CD4-positive, alpha-beta memory T cell (primary cell): ENCODE measurements around the gene TRABD2B. TPM values are rescaled to one million over a fixed set of nuclear protein-coding genes. Genes with fewer than 3 reads are reported as not detected.

ENCODE experiments used
- CTCF ChIA-PET: fragments of 350-600 bp; sonication (Branson Sonifier 250); formaldehyde crosslinking; loops from one replicate; lab custom pipeline; 2021; ENCODE audit warnings: inconsistent platforms; ENCODE audit not compliant: partially characterized antibody; lab: Charles Lee
- POLR2A ChIA-PET: fragments of 350-600 bp; sonication (Branson Sonifier 250); formaldehyde crosslinking; loops from one replicate; lab custom pipeline; 2021; ENCODE audit not compliant: partially characterized antibody; lab: Charles Lee
- DNase-seq, 5 donors: peaks; one replicate each; pipeline versions ENCODE4 v3.0.0 to v3.0.0-alpha.2; 2020 to 2022; ENCODE audit warnings: mixed read lengths in 1 of 5
- H3K27ac ChIP-seq: one replicate; pipeline ENCODE4 v1.7.0; 2013; ENCODE audit warnings: low read depth, low read length
- H3K27me3 ChIP-seq: 2 replicates; pipeline ENCODE4 v1.7.0; 2013; ENCODE audit warnings: mild to moderate bottlenecking, low read length, moderate library complexity; ENCODE audit not compliant: insufficient read depth
- H3K36me3 ChIP-seq: 2 replicates; pipeline ENCODE4 v1.7.0; 2013; ENCODE audit warnings: mild to moderate bottlenecking, low read length, moderate library complexity; ENCODE audit not compliant: insufficient read depth
- H3K4me1 ChIP-seq: 2 replicates; pipeline ENCODE4 v1.7.0; 2013; ENCODE audit warnings: mild to moderate bottlenecking, low read length, moderate library complexity; ENCODE audit not compliant: insufficient read depth
- H3K4me3 ChIP-seq, 2 donors: one replicate each; pipeline ENCODE4 v1.7.0; 2013; ENCODE audit warnings: low read length in 2 of 2, mild to moderate bottlenecking in 1 of 2
- H3K9me3 ChIP-seq, 2 donors: one replicate each; pipeline ENCODE4 v1.7.0; 2013; ENCODE audit warnings: low read length in 2 of 2, control low read depth in 1 of 2; ENCODE audit not compliant: control insufficient read depth in 1 of 2
- H3K27ac Mint-ChIP-seq, 7 donors: one replicate each; pipeline ENCODE4 v1.8.0; 2020 to 2021; ENCODE audit warnings: mixed read lengths in 7 of 7, mild to moderate bottlenecking in 6 of 7, inconsistent platforms in 3 of 7, moderate library complexity in 3 of 7
- H3K27me3 Mint-ChIP-seq, 2 donors: one replicate each; pipeline ENCODE4 v1.8.0; 2020 to 2021; ENCODE audit warnings: mixed read lengths in 2 of 2
- H3K36me3 Mint-ChIP-seq, 2 donors: one replicate each; pipeline ENCODE4 v1.8.0; 2020 to 2021; ENCODE audit warnings: mixed read lengths in 2 of 2, inconsistent platforms in 1 of 2, mild to moderate bottlenecking in 1 of 2
- H3K4me1 Mint-ChIP-seq, 4 donors: one replicate each; pipeline ENCODE4 v1.8.0; 2020 to 2021; ENCODE audit warnings: mixed read lengths in 4 of 4, mild to moderate bottlenecking in 1 of 4
- H3K4me3 Mint-ChIP-seq, 8 donors: one replicate each; pipeline ENCODE4 v1.8.0; 2020 to 2021; ENCODE audit warnings: mixed read lengths in 8 of 8, mild to moderate bottlenecking in 7 of 8, moderate library complexity in 6 of 8, inconsistent platforms in 3 of 8
- H3K9me3 Mint-ChIP-seq, 8 donors: one replicate each; pipeline ENCODE4 v1.8.0; 2020 to 2021; ENCODE audit warnings: mixed read lengths in 8 of 8, mild to moderate bottlenecking in 5 of 8, inconsistent platforms in 3 of 8, moderate library complexity in 1 of 8
- intact Hi-C: fragments of 100-400 bp; cut with micrococcal nuclease; formaldehyde crosslinking; loops from one replicate; pipeline ENCODE4 v1.15.1; 2023
- polyA plus RNA-seq, 2 donors: library from polyadenylated mRNA; unstranded; fragments of 300-500 nt; fragmentation: Illumina TruSeq; gene quantifications; one replicate each; pipeline ENCODE4 v1.2.3, GENCODE V29; 2021
- total RNA-seq, 2 experiments: library from RNA; stranded (reverse); gene quantifications; one replicate each; pipeline ENCODE4 v1.2.3, GENCODE V29; 2021

Gene TRABD2B
- total and polyA plus RNA-seq, 4 experiments from 2014 or later = not detected

DNA sequence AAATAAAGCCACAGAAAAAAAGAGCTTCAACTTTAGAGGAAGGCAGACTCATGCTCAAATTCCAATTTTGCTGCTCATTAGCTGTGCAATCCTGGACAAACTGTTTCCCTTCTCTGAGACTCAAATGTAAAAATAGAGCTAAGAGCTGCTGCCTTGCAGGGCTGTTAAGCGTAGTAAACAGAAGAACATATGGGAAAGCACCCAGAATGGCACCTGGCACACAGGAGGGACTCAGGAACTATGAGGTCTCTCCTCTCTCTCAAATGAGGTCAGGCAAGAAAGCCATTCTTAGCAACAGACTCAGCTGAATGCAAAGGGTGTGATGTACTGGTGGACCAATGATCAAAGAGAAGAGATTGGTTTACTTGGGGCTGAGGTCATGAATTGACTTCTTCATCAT lies 61.3 kb downstream of the TRABD2B start:
- ChIA-PET CTCF (no interaction called here), POLR2A (no interaction called here)
- Histone ChIP-seq H3K9me3 (no peaks in the 10 kb centered on the region), H3K4me3 (no peak overlapping the region), H3K27me3 (no peaks in the 10 kb centered on the region), H3K27ac (no peak overlapping the region), H3K4me1 (no peaks in the 10 kb centered on the region), H3K36me3 (no peaks in the 10 kb centered on the region)
- Mint-ChIP-seq H3K27ac (no peak overlapping the region), H3K4me1 (no peaks in the 10 kb centered on the region), H3K36me3 (no peaks in the 10 kb centered on the region), H3K4me3 (no peak overlapping the region), H3K27me3 (peaks cover 7 to 11% of the 10 kb centered on the region in 2 donors), H3K9me3 (peaks cover 0 to 2% (median 0%) of the 10 kb centered on the region in 8 donors)
- intact Hi-C loops = no loop called here
- no peak for DNase-seq

DNA sequence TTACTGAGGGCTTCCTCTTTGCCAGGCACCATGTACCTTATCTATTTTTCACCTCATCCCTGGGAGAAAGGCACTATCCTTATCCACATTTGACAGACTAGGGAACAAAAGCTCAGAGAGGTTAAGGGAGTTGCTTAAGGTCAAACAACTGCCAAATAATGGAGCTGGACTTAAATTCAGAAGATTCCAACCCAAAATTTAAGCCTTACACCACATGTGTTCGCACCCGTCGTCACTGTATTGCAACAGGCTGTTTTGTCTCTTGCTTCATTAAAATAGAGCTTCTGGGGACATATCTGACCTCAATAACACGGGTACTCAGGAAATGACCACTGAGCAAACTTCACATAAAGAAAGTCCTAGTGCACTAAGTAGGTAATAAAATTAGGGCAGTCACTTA lies 62.0 kb downstream of the TRABD2B start:
- CTCF ChIA-PET = no interaction called here
- no peaks in the 10 kb centered on the region for H3K27me3 ChIP-seq
- no peak for DNase-seq
- H3K27ac Mint-ChIP-seq = no peak overlapping the region
- H3K4me3 ChIP-seq = no peak overlapping the region
- H3K36me3 Mint-ChIP-seq = no peaks in the 10 kb centered on the region
- no peaks in the 10 kb centered on the region for H3K36me3 ChIP-seq
- no peaks in the 10 kb centered on the region for H3K9me3 ChIP-seq
- intact Hi-C loops = no loop called here
- H3K27me3 Mint-ChIP-seq = peaks cover 7 to 11% of the 10 kb centered on the region in 2 donors
- peaks cover 0 to 2% (median 0%) of the 10 kb centered on the region in 8 donors for H3K9me3 Mint-ChIP-seq
- H3K27ac ChIP-seq = no peak overlapping the region
- no peaks in the 10 kb centered on the region for H3K4me1 Mint-ChIP-seq
- POLR2A ChIA-PET = no interaction called here
- no peak overlapping the region for H3K4me3 Mint-ChIP-seq
- no peaks in the 10 kb centered on the region for H3K4me1 ChIP-seq

GRCh38 chr1:47934243-47934805 lies 62.9 kb downstream of the TRABD2B start:
- H3K27me3 ChIP-seq = no peaks in the 10 kb centered on the region
- intact Hi-C loops = no loop called here
- Mint-ChIP-seq H3K9me3 (peaks cover 0 to 2% (median 0%) of the 10 kb centered on the region in 8 donors), H3K27me3 (peaks cover 7 to 11% of the 10 kb centered on the region in 2 donors), H3K27ac (no peak overlapping the region), H3K4me3 (no peak overlapping the region), H3K4me1 (no peaks in the 10 kb centered on the region), H3K36me3 (no peaks in the 10 kb centered on the region)
- no peaks in the 10 kb centered on the region for H3K36me3 ChIP-seq
- DNase-seq = no peak
- ChIA-PET CTCF (no interaction called here), POLR2A (no interaction called here)
- H3K4me3 ChIP-seq = no peak overlapping the region
- no peak overlapping the region for H3K27ac ChIP-seq
- no peaks in the 10 kb centered on the region for H3K9me3 ChIP-seq
- H3K4me1 ChIP-seq = no peaks in the 10 kb centered on the region

GRCh38 chr1:47932743-47933142 lies 64.4 kb downstream of the TRABD2B start:
- no peaks in the 10 kb centered on the region for H3K9me3 ChIP-seq
- Mint-ChIP-seq H3K4me1 (no peaks in the 10 kb centered on the region), H3K27ac (no peak overlapping the region), H3K27me3 (peaks cover 7 to 13% of the 10 kb centered on the region in 2 donors), H3K36me3 (no peaks in the 10 kb centered on the region), H3K4me3 (no peak overlapping the region), H3K9me3 (no peaks in the 10 kb centered on the region)
- no peaks in the 10 kb centered on the region for H3K4me1 ChIP-seq
- H3K36me3 ChIP-seq = no peaks in the 10 kb centered on the region
- H3K4me3 ChIP-seq = no peak overlapping the region
- DNase-seq = no peak
- ChIA-PET CTCF (no interaction called here), POLR2A (no interaction called here)
- intact Hi-C loops = no loop called here
- H3K27me3 ChIP-seq = no peaks in the 10 kb centered on the region
- no peak overlapping the region for H3K27ac ChIP-seq

DNA sequence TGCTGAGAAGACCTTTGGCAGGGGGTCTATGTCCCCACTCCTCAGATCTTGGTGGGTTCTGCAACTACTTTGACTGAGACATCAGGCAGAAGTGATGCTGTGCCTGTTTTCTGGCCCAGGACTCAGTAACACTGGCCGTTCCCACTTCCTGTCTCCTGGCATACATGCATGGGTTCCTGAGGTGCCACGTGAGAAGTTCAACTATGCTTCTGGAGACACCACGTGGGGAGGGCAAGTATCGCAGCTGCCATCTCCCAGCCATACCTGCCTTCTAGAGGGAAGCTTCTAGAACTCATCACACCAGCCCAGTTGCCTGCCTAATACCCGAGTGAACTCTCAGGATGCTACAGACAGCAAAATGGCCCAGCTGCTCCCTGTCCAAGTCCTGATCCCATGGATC lies 65.8 kb downstream of the TRABD2B start:
- Histone ChIP-seq H3K4me3 (no peak overlapping the region), H3K4me1 (no peaks in the 10 kb centered on the region), H3K27ac (no peak overlapping the region), H3K36me3 (no peaks in the 10 kb centered on the region), H3K9me3 (no peaks in the 10 kb centered on the region), H3K27me3 (no peaks in the 10 kb centered on the region)
- ChIA-PET CTCF (no interaction called here), POLR2A (no interaction called here)
- Mint-ChIP-seq H3K4me3 (no peak overlapping the region), H3K27me3 (peaks cover 10 to 13% of the 10 kb centered on the region in 2 donors), H3K4me1 (no peaks in the 10 kb centered on the region), H3K36me3 (no peaks in the 10 kb centered on the region), H3K9me3 (no peaks in the 10 kb centered on the region), H3K27ac (no peak overlapping the region)
- intact Hi-C loops = no loop called here
- no peak for DNase-seq

GRCh38 chr1:47930210-47930840 lies 66.9 kb downstream of the TRABD2B start:
- Histone ChIP-seq H3K36me3 (no peaks in the 10 kb centered on the region), H3K4me1 (no peaks in the 10 kb centered on the region), H3K4me3 (no peak overlapping the region), H3K27ac (no peak overlapping the region), H3K27me3 (no peaks in the 10 kb centered on the region), H3K9me3 (no peaks in the 10 kb centered on the region)
- no peak for DNase-seq
- H3K36me3 Mint-ChIP-seq = no peaks in the 10 kb centered on the region
- ChIA-PET POLR2A (no interaction called here), CTCF (no interaction called here)
- H3K4me1 Mint-ChIP-seq = no peaks in the 10 kb centered on the region
- no peak overlapping the region for H3K27ac Mint-ChIP-seq
- intact Hi-C loops = no loop called here
- H3K9me3 Mint-ChIP-seq = no peaks in the 10 kb centered on the region
- no peak overlapping the region for H3K4me3 Mint-ChIP-seq
- H3K27me3 Mint-ChIP-seq = peaks cover 10 to 13% of the 10 kb centered on the region in 2 donors

- ChIA-PET CTCF (no interaction called here), POLR2A (no interaction called here)
- H3K27me3 Mint-ChIP-seq = peaks cover 16 to 20% of the 10 kb centered on the region in 2 donors
- H3K4me1 Mint-ChIP-seq = no peaks in the 10 kb centered on the region
- no peak overlapping the region for H3K27ac Mint-ChIP-seq
- Histone ChIP-seq H3K36me3 (no peaks in the 10 kb centered on the region), H3K4me1 (no peaks in the 10 kb centered on the region), H3K4me3 (no peak overlapping the region), H3K27ac (no peak overlapping the region), H3K27me3 (no peaks in the 10 kb centered on the region), H3K9me3 (no peaks in the 10 kb centered on the region)
- intact Hi-C loops = no loop called here
- DNase-seq = no peak
- H3K4me3 Mint-ChIP-seq = no peak overlapping the region
- H3K36me3 Mint-ChIP-seq = no peaks in the 10 kb centered on the region
- H3K9me3 Mint-ChIP-seq = no peaks in the 10 kb centered on the region
Observed at GRCh38 chr1:47927165-47927564, 70.0 kb downstream of the TRABD2B start.
